ENCODE data around the gene PPIA.
A peak's percentile ranks its signal among the peaks of the same experiment; 100 is the strongest.
"Not testable (repeated sequence)": the region's sequence is repeated elsewhere in the genome, so short reads cannot be mapped to it uniquely, and the experiment has no call there.

The PPIA gene

GRCh38 chr7:44787762-44788161 is 8.7 kb upstream of the PPIA start:
- no peak for DNase-seq (ENCODE audit: low read depth in 2 of 2)

- no peak for DNase-seq (ENCODE audit: low read depth in 2 of 2)
These were observed 6.5 kb upstream of the PPIA start for GRCh38 chr7:44789990-44790389.

GRCh38 chr7:44791278-44792219 is 4.9 kb upstream of the PPIA start:
- DNase-seq (ENCODE audit: low read depth in 2 of 2), result no peak

- DNase-seq (ENCODE audit: low read depth in 2 of 2), result no peak
These were observed 2.6 kb upstream of the PPIA start for GRCh38 chr7:44793919-44794318.

GRCh38 chr7:44794331-44794730 is 2.1 kb upstream of the PPIA start:
- DNase-seq (ENCODE audit: low read depth in 2 of 2), result no peak

GRCh38 chr7:44796034-44796503 is 412 bp upstream of the PPIA start:
- no peak for DNase-seq (ENCODE audit: low read depth in 2 of 2)

GRCh38 chr7:44797329-44798258 is 1.1 kb downstream of the PPIA start:
- peak; percentile 73 to 74 for DNase-seq (ENCODE audit: low read depth in 2 of 2)

- no peak for DNase-seq (ENCODE audit: low read depth in 2 of 2)
These were observed 2.3 kb downstream of the PPIA start for GRCh38 chr7:44798649-44799305.

- no peak for DNase-seq (ENCODE audit: low read depth in 2 of 2)
These were observed 3.5 kb downstream of the PPIA start for GRCh38 chr7:44799939-44800338.

GRCh38 chr7:44801890-44802289 is 5.4 kb downstream of the PPIA start:
- no peak for DNase-seq (ENCODE audit: low read depth in 2 of 2)

GRCh38 chr7:44802418-44803025 is 6.0 kb downstream of the PPIA start:
- DNase-seq (ENCODE audit: low read depth in 2 of 2), result no peak

GRCh38 chr7:44803828-44804519 is 7.5 kb downstream of the PPIA start:
- DNase-seq (ENCODE audit: low read depth in 2 of 2), result not testable (repeated sequence)

- DNase-seq (ENCODE audit: low read depth in 2 of 2), result no peak
These were observed 9.5 kb downstream of the PPIA start for GRCh38 chr7:44805950-44806349.

- no peak for DNase-seq (ENCODE audit: low read depth in 2 of 2)
These were observed 12.5 kb downstream of the PPIA start for GRCh38 chr7:44808914-44809393.

GRCh38 chr7:44811093-44811492 is 14.6 kb downstream of the PPIA start:
- DNase-seq (ENCODE audit: low read depth in 2 of 2), result no peak

- no peak for DNase-seq (ENCODE audit: low read depth in 2 of 2)
These were observed 15.1 kb downstream of the PPIA start for GRCh38 chr7:44811571-44811970.

- no peak for DNase-seq (ENCODE audit: low read depth in 2 of 2)
These were observed 18.4 kb downstream of the PPIA start for GRCh38 chr7:44814919-44815318.

- no peak for DNase-seq (ENCODE audit: low read depth in 2 of 2)
These were observed 22.8 kb downstream of the PPIA start for GRCh38 chr7:44819292-44819691.

GRCh38 chr7:44823255-44823781 is 26.8 kb downstream of the PPIA start:
- DNase-seq (ENCODE audit: low read depth in 2 of 2), result no peak

- DNase-seq (ENCODE audit: low read depth in 2 of 2), result no peak
These were observed 28.5 kb downstream of the PPIA start for GRCh38 chr7:44824894-44825526.
